Mucosa of descending colon (tissue), 3 donors: ENCODE results near the gene ARSK. TPM values are rescaled to one million over a fixed set of nuclear protein-coding genes. Genes with fewer than 3 reads are reported as not detected.

ENCODE experiments used
- ATAC-seq: fragments of 200-7000 bp; cut with Tn5 transposase; one replicate; pipeline ENCODE4 v1.9.1; 2020; ENCODE audit warnings: mild to moderate bottlenecking, moderate library complexity
- DNase-seq, 3 donors: peaks; one replicate each; pipeline ENCODE4 v3.0.0-alpha.2; 2020
- H3K36me3 ChIP-seq: fragments of 200-600 bp; one replicate; pipeline ENCODE4 v1.8.0; 2021; ENCODE audit warnings: low read depth, mild to moderate bottlenecking
- H3K4me1 ChIP-seq: fragments of 200-600 bp; one replicate; pipeline ENCODE4 v1.8.0; 2021; ENCODE audit warnings: low read depth, mild to moderate bottlenecking
- H3K4me3 ChIP-seq: fragments of 200-600 bp; one replicate; pipeline ENCODE4 v1.8.0; 2021; ENCODE audit warnings: mild to moderate bottlenecking
- H3K9me3 ChIP-seq: fragments of 200-600 bp; one replicate; pipeline ENCODE4 v1.8.0; 2021; ENCODE audit warnings: mild to moderate bottlenecking
- CTCF ChIP-seq: fragments of 200-600 bp; IDR thresholded peaks from one replicate; pipeline ENCODE4 v1.8.0; 2022; ENCODE audit warnings: antibody characterized with exemption, mild to moderate bottlenecking
- intact Hi-C, 2 donors: fragments of 100-400 bp; cut with DNase I in 1 of 2; cut with micrococcal nuclease in 1 of 2; formaldehyde crosslinking; loops; one replicate each; pipeline versions ENCODE4 v1.11.0 to v1.11.1; 2022; cut with DNase I, micrococcal nuclease
- total RNA-seq, 3 donors: library from RNA; stranded (reverse); fragmentation: NEBNext Ultra II Directional in 2 of 3; extraction: Animal tissue kit (Norgen Biotek cat#: 25700) in 2 of 3; gene quantifications; one replicate each; pipeline versions ENCODE4 v1.2.1 to v1.2.4, GENCODE V29; 2021 to 2023
- donor health status: DM: no; HTN: no; CAD: no; lungs with moderate emphysema.
- donor health status: DM: no; HTN: no; CAD: no.
- donor health status: DM: no; HTN: yes; CAD: no.

The ARSK gene
- total RNA-seq, 3 donors from 2014 or later: 1.7 to 6.0 (median 2.3) TPM

DNA sequence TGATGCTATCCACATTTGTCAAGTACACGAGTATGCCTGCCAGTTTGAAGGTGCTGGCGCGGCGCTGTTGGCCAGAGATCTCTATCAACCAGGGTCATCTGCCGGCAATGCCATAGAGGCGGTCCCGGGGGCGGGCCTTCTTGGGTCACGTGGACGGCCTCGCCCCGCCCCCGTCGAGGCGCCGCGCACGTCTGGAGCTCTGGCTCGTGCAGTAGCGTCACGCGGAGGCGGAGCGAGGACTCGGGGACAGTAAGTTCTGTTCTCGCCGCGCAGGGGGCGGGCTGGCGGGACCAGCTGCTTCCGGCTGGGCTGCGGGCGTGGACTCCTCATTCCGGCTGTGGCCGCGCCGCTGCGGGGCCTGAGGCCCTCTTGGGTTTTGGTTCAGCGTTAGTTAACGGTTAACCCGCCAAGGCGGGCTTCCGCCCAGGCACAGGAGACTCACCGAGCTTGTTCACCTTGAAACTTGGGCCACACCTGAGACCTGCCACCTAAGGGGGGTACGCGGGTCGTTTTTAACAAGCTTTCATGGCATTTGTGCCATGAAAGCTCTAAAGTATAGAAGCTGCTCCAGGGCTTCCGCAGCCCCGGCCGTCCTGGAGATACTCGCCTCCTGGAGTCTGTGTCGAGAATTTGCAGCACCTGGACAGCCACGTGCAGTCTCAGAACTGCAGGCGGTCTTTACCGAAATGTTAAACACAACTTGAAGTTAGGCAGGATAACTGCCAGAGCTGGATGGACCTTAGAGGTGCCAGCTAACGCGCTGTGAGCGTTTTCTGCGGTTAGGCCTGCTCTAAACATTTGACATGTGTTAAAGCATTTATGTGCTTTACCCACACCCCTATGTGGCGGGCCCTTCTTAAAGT lies 91.9 kb downstream of the ARSK start, which contains the start of gene RFESD:
RFESD (plus strand) TSS at position 209 of the 863 bp plus-strand sequence. CDS start 5,495 bp downstream, outside the sequence.
- Histone ChIP-seq H3K36me3 (no peaks in the 10 kb centered on the region), H3K4me3 (no peak within 1 kb of the TSS), H3K4me1 (peaks cover 20% of the 10 kb centered on the region), H3K9me3 (no peaks in the 10 kb centered on the region)
- intact Hi-C loops: loop anchor here (5.0 to 10.0 kb wide), 3 partner anchors 86 to 201 kb away; partner anchors contain the start of gene RHOBTB3 (in 1 of the 2)
- peak; percentile 21 for TF ChIP-seq CTCF
- ATAC-seq: peak; percentile 98
- peak; percentile 100 for DNase-seq

DNA sequence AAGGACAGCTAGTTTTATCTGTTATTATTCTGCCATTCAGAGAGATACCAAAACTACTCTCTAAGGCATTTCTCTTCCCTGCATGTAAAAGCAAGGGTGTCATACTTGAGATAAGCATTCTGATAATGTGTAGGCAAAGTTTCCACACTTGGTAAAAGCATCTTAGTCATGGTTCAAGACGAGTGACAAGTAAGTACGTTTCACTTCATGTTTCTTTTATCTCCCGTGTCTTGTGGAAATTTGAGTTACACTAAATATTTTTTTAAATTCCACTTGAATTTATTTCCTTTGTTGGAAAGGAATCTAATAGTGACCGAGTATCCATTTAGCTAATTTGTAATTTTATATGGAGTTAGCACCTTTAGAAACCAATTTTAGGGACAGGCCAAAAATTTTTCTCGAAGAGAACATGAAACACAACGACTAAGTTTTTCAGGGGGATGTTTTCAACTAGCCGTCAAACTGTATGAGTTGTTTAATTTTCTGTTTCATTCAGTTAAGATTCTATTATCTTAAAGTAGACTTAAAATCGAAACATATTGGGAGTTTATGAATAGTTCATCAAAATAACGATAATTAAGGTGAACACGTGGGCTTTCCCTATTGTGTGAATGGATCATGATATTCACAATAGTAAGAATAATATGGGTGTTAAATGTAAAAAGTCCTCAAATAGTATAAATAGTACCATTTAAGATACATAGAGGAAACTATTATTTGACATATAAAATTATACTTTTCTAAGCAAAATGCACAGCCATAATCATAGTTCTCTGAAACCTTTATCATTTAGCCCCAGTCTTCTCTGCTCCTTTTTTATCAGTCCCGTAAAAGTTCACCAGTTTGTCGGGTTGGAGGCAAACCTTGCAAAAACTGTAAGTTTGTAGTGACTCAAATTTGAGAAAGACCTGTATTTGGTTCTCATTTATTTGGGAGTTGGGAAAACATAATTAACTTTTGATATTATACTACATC lies 93.3 kb downstream of the ARSK start:
- Histone ChIP-seq H3K4me1 (peaks cover 20% of the 10 kb centered on the region), H3K4me3 (no peak overlapping the region), H3K9me3 (no peaks in the 10 kb centered on the region), H3K36me3 (no peaks in the 10 kb centered on the region)
- ATAC-seq (no peak), DNase-seq (no peak)
- no peak for TF ChIP-seq CTCF
- intact Hi-C loops: loop anchor here (5.0 to 10.0 kb wide), 3 partner anchors 84 to 199 kb away; partner anchors contain the start of gene RHOBTB3 (in 1 of the 2)

- no peak for TF ChIP-seq CTCF
- ATAC-seq: no peak
- intact Hi-C loops: loop anchor here (5.0 to 10.0 kb wide), 3 partner anchors 83 to 198 kb away; partner anchors contain the start of gene RHOBTB3 (in 1 of the 2)
Observed at GRCh38 chr5:95649274-95649673, 94.4 kb downstream of the ARSK start.

DNA sequence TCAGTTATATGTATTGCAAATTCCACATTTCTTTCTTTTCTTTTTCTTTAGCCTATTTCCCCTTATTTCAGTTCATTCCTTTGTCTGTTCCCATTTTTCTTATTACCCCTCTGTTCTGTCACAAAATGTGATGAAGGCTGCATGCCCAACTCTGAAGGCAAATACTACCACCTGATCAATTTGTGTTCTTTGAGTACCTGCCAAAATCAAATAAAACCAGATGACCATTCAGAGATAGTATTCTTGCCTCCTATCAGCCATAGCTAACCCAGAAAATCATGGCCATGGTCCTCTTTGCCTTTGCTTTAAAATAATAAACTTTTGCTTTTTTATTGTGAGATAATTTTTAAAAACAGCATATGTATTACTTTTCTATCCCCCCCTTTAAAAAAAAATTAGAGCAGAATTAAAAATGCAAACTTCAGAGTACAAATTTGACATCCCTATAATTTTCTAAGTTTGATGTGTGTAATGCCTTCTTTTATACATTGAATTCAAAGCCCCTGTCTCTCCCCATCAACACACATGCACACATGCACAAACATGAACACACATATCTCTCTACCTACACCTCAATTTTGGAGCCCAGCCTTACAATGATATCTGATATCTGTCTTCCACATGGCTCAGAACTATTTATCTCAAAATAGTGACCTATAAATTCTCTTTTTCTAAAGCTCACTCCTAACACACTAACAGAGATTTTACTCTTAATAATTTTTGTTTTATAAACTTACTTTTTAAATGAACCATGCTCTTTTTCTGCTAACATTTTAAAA lies 95.1 kb downstream of the ARSK start:
- DNase-seq: no peak
- Histone ChIP-seq H3K4me3 (no peak overlapping the region), H3K4me1 (peaks cover 20% of the 10 kb centered on the region), H3K36me3 (no peaks in the 10 kb centered on the region), H3K9me3 (no peaks in the 10 kb centered on the region)
- no peak for ATAC-seq
- intact Hi-C loops: loop anchor here (5.0 to 10.0 kb wide), 3 partner anchors 82 to 197 kb away; partner anchors contain the start of gene RHOBTB3 (in 1 of the 2)
- TF ChIP-seq CTCF: no peak

More at GRCh38 chr5:95649274-95649673, 94.4 kb downstream of the ARSK start:
- Histone ChIP-seq H3K4me1 (peaks cover 20% of the 10 kb centered on the region), H3K36me3 (no peaks in the 10 kb centered on the region), H3K4me3 (no peak overlapping the region), H3K9me3 (no peaks in the 10 kb centered on the region)
- no peak for DNase-seq
